T-cell (primary cell): Measurements from ENCODE around the gene LINGO3. TPM values are rescaled to one million over a fixed set of nuclear protein-coding genes. Genes with fewer than 3 reads are reported as not detected.

Experiments used
- ATAC-seq, 4 experiments: fragments of 200-7000 bp in 3 of 4; fragments of 150-1000 bp in 1 of 4; cut with Tn5 transposase; replicated peaks in 1 of 4; 1 replicate in 3 of 4; 2 replicates in 1 of 4; pipeline ENCODE4 v1.10.0; 2021; ENCODE audit warnings: moderate library complexity in 3 of 4, mild to moderate bottlenecking in 2 of 4, moderate number of reproducible peaks in 1 of 4
- CTCF ChIA-PET, 2 donors: fragments of 300-600 bp; sonication (Branson Sonifier 250); formaldehyde crosslinking; loops; one replicate each; lab custom pipeline; 2022; ENCODE audit warnings: antibody characterized with exemption in 2 of 2; lab: Charles Lee
- POLR2A ChIA-PET, 2 donors: fragments of 300-600 bp; sonication (Branson Sonifier 250); formaldehyde crosslinking; loops; one replicate each; lab custom pipeline; 2022; ENCODE audit warnings: antibody characterized with exemption in 2 of 2; lab: Charles Lee
- DNase-seq, 35 experiments: peaks; one replicate each; pipeline versions ENCODE4 v3.0.0 to v3.0.0-alpha.2; 2013 to 2023
- H3K27ac ChIP-seq: one replicate; pipeline ENCODE4 v1.5.1; 2013; ENCODE audit warnings: low read length
- H3K27me3 ChIP-seq, 2 experiments: replicated peaks in 1 of 2; 1 replicate in 1 of 2; 2 replicates in 1 of 2; pipeline versions ENCODE4 v1.6.1 to v1.7.0; 2013; ENCODE audit warnings: low read length in 1 of 2, mixed read lengths in 1 of 2; ENCODE audit not compliant: control insufficient read depth in 2 of 2, insufficient read depth in 2 of 2; ENCODE audit errors: extremely low read depth in 1 of 2
- H3K36me3 ChIP-seq, 2 donors: 1 replicate in 1 of 2; 2 replicates in 1 of 2; pipeline versions ENCODE4 v1.6.1 to v1.7.0; 2013; ENCODE audit warnings: low read length in 1 of 2; ENCODE audit not compliant: control insufficient read depth in 2 of 2, insufficient read depth in 1 of 2; ENCODE audit errors: extremely low read depth in 1 of 2
- H3K4me1 ChIP-seq, 2 experiments: 1 replicate in 1 of 2; 2 replicates in 1 of 2; pipeline versions ENCODE4 v1.6.1 to v1.7.0; 2013; ENCODE audit warnings: low read length in 2 of 2, mixed read lengths in 1 of 2; ENCODE audit not compliant: insufficient read depth in 2 of 2, control insufficient read depth in 1 of 2; ENCODE audit errors: extremely low read depth in 1 of 2
- H3K4me3 ChIP-seq, 2 donors: 1 replicate in 1 of 2; 2 replicates in 1 of 2; pipeline versions ENCODE4 v1.5.1 to v1.7.0; 2013; ENCODE audit warnings: mild to moderate bottlenecking in 2 of 2, low read length in 1 of 2, moderate library complexity in 1 of 2; ENCODE audit not compliant: control insufficient read depth in 1 of 2; ENCODE audit errors: extremely low read depth in 1 of 2
- H3K9me3 ChIP-seq: 2 replicates; pipeline ENCODE4 v1.7.0; 2013
- H3K27ac Mint-ChIP-seq, 2 donors: one replicate each; pipeline ENCODE4 v1.8.0; 2020 to 2021; ENCODE audit warnings: mild to moderate bottlenecking in 2 of 2, mixed read lengths in 2 of 2
- H3K27me3 Mint-ChIP-seq, 2 donors: one replicate each; pipeline ENCODE4 v1.8.0; 2021 to 2022; ENCODE audit warnings: mixed read lengths in 2 of 2
- H3K36me3 Mint-ChIP-seq: one replicate; pipeline ENCODE4 v1.8.0; 2021; ENCODE audit warnings: mixed read lengths
- H3K4me1 Mint-ChIP-seq, 3 donors: one replicate each; pipeline ENCODE4 v1.8.0; 2020 to 2022; ENCODE audit warnings: mixed read lengths in 3 of 3, mild to moderate bottlenecking in 1 of 3
- H3K4me3 Mint-ChIP-seq, 3 donors: one replicate each; pipeline ENCODE4 v1.8.0; 2020 to 2022; ENCODE audit warnings: mild to moderate bottlenecking in 3 of 3, mixed read lengths in 3 of 3, moderate library complexity in 3 of 3
- H3K9me3 Mint-ChIP-seq, 3 donors: one replicate each; pipeline ENCODE4 v1.8.0; 2020 to 2022; ENCODE audit warnings: mixed read lengths in 3 of 3
- WGBS: methylation state at CpG from one replicate; pipeline ENCODE4 v1.1.5; 2013; ENCODE audit warnings: missing lambda C conversion rate; ENCODE audit not compliant: insufficient coverage; 5-methylcytosine and 5-hydroxymethylcytosine counted together
- total RNA-seq, 35 experiments: library from RNA in 6 of 35; stranded (reverse) in 6 of 35; fragments of 120-200 nt in 1 of 35; gene quantifications; one replicate each; pipeline versions ENCODE4 v1.2.1 to v1.2.4 and lab custom pipeline; 2013 to 2026

The LINGO3 gene
- total RNA-seq, 5 donors from 2014 or later (not counting 1 experiment from before 2014, with no cell fraction given) = 0.23 to 1.7 (median 0.99) TPM

GRCh38 chr19:2294687-2295335, 13.1 kb downstream of the LINGO3 start:
- WGBS = 85% methylated on average over 18 of the region's 26 CpGs
- peaks cover 8% of the 10 kb centered on the region for H3K36me3 Mint-ChIP-seq
- Histone ChIP-seq H3K27ac (no peak overlapping the region), H3K27me3 (peaks cover 0 to 3% of the 10 kb centered on the region in 2 experiments), H3K9me3 (no peaks in the 10 kb centered on the region), H3K4me3 (no peak overlapping the region), H3K36me3 (no peaks in the 10 kb centered on the region), H3K4me1 (peaks cover 3 to 24% of the 10 kb centered on the region in 2 experiments)
- no peak overlapping the region for H3K4me3 Mint-ChIP-seq
- no peaks in the 10 kb centered on the region for H3K9me3 Mint-ChIP-seq
- DNase-seq (no peak), ATAC-seq (no peak)
- peak overlapping the region in 1 of 2 donors; percentile 72 for H3K27ac Mint-ChIP-seq
- no peaks in the 10 kb centered on the region for H3K27me3 Mint-ChIP-seq
- peaks cover 12 to 21% (median 13%) of the 10 kb centered on the region in 3 donors for H3K4me1 Mint-ChIP-seq
- ChIA-PET POLR2A (no interaction called here), CTCF (no interaction called here)

DNA sequence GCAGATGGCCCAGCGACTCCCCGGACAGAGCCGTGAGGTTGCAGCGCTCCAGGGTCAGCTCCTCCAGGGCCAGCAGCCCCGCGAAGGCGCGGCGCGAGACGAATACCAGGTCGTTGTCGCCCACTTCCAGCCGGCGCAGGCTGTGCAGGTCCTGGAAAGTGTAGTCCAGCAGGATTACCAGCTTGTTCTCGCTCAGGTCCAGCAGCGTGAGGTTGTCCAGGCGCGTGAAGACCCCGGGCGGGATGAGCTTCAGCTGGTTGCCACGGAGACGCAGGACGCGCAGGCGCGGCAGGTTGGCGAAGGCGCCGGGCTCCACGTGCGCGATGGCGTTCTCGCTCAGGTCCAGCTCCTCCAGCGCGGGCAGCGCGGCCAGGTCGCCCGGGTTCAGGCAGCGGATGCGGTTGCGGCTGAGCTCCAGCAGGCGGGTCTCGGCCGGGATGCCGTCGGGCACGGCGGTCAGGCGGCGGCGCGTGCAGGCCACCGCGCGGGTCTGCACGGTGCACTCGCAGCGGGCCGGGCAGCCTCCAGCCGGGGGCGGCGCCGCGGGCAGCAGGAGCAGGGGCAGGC, 16.7 kb downstream of the LINGO3 start:
- Histone ChIP-seq H3K36me3 (no peaks in the 10 kb centered on the region), H3K4me3 (peak overlapping the region; percentile 71 to 77), H3K4me1 (peaks cover 7 to 42% of the 10 kb centered on the region in 2 experiments), H3K27ac (no peak overlapping the region), H3K9me3 (no peaks in the 10 kb centered on the region), H3K27me3 (peaks cover 0 to 6% of the 10 kb centered on the region in 2 experiments)
- WGBS = 69% methylated on average over 67 of the region's 67 CpGs
- CTCF ChIA-PET = no interaction called here
- ATAC-seq = no peak
- H3K4me1 Mint-ChIP-seq = peaks cover 29 to 39% (median 30%) of the 10 kb centered on the region in 3 donors
- peak overlapping the region; percentile 80 to 87 (median 85) for H3K4me3 Mint-ChIP-seq
- H3K36me3 Mint-ChIP-seq = peaks cover 8% of the 10 kb centered on the region
- no peak overlapping the region for H3K27ac Mint-ChIP-seq
- H3K9me3 Mint-ChIP-seq = no peaks in the 10 kb centered on the region
- no peak for DNase-seq
- no peaks in the 10 kb centered on the region for H3K27me3 Mint-ChIP-seq
- POLR2A ChIA-PET = no interaction called here

- peak; percentile 19 to 47 (median 33) for ATAC-seq
- Histone ChIP-seq H3K36me3 (no peaks in the 10 kb centered on the region), H3K27ac (no peak overlapping the region), H3K4me1 (peaks cover 7 to 42% of the 10 kb centered on the region in 2 experiments), H3K27me3 (peaks cover 0 to 6% of the 10 kb centered on the region in 2 experiments), H3K9me3 (no peaks in the 10 kb centered on the region), H3K4me3 (peak overlapping the region; percentile 71 to 77)
- no peaks in the 10 kb centered on the region for H3K27me3 Mint-ChIP-seq
- H3K9me3 Mint-ChIP-seq = no peaks in the 10 kb centered on the region
- H3K36me3 Mint-ChIP-seq = peaks cover 8% of the 10 kb centered on the region
- 5% methylated on average over 81 of the region's 82 CpGs for WGBS
- peak overlapping the region; percentile 55 to 81 for H3K27ac Mint-ChIP-seq
- DNase-seq = peak in 6 of 35 experiments; percentile 22 to 51 (median 41)
- ChIA-PET CTCF (no interaction called here), POLR2A (no interaction called here)
- peak overlapping the region; percentile 80 to 87 (median 85) for H3K4me3 Mint-ChIP-seq
- H3K4me1 Mint-ChIP-seq = peaks cover 29 to 39% (median 30%) of the 10 kb centered on the region in 3 donors
These were observed 17.3 kb downstream of the LINGO3 start for GRCh38 chr19:2290441-2291184.

DNA sequence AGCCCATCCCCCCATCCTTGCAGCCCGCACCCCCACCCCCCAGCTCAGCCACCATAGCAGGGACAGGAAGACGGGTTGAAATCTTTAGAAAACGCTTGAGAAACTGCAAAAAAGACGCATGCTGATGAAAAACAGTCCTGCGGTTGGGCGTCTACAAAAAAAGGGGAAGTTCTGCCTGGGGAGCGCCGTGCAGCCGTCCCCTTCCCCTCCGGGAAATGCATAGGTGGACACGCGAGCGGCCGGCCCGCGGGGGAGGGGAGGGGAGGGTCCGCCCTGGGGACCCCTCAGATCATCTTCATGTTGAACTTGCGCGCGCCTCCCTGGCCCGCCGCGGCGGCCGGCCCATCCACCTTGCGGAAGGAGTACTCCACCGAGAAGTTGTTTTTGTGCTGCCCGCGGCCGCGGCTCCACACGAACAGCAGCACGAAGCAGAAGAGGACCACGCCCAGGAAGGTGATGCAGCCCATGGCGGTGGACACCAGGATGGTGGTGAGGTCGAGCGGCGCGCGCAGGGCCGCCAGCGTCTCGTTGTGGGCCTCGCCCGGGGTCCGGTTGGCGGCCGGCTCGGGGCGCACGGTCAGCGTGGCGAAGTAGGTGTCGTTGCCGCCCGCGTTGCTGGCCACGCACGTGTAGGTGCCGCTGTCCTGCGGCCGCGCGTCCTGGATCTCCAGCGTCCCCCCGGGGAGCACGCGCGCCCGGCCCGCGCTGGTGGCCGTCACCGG, 18.1 kb downstream of the LINGO3 start:
- Histone ChIP-seq H3K4me1 (peaks cover 7 to 42% of the 10 kb centered on the region in 2 experiments), H3K27me3 (peaks cover 0 to 6% of the 10 kb centered on the region in 2 experiments), H3K27ac (peak overlapping the region; percentile 45), H3K9me3 (no peaks in the 10 kb centered on the region), H3K4me3 (peak overlapping the region; percentile 71 to 77), H3K36me3 (no peaks in the 10 kb centered on the region)
- ChIA-PET POLR2A (no interaction called here), CTCF (no interaction called here)
- ATAC-seq (peak; percentile 60 to 87 (median 84)), DNase-seq (peak; percentile 34 to 78 (median 58))
- Mint-ChIP-seq H3K27ac (peak overlapping the region; percentile 91 to 95), H3K36me3 (peaks cover 8% of the 10 kb centered on the region), H3K4me1 (peaks cover 26 to 37% (median 30%) of the 10 kb centered on the region in 3 donors), H3K4me3 (peak overlapping the region; percentile 87 to 93 (median 87)), H3K27me3 (no peaks in the 10 kb centered on the region), H3K9me3 (no peaks in the 10 kb centered on the region)
- under 1% methylated on average over 69 of the region's 74 CpGs for WGBS

- CTCF ChIA-PET = interaction anchor here in 1 of 2 donors (0.6 to 1.2 kb wide), 2 partner anchors 15 to 434 kb away, joined by 4 read pairs; no protein-coding TSS in a partner anchor
- ATAC-seq = peak in 2 of 4 experiments; percentile 17 to 19
- no peak for DNase-seq
- Mint-ChIP-seq H3K9me3 (no peaks in the 10 kb centered on the region), H3K27me3 (no peaks in the 10 kb centered on the region), H3K27ac (peak overlapping the region; percentile 91 to 95), H3K36me3 (peaks cover 7% of the 10 kb centered on the region), H3K4me1 (peaks cover 24 to 36% (median 28%) of the 10 kb centered on the region in 3 donors), H3K4me3 (peak overlapping the region; percentile 87 to 93 (median 87))
- Histone ChIP-seq H3K4me3 (peak overlapping the region; percentile 5 to 71), H3K27ac (peak overlapping the region; percentile 47), H3K36me3 (no peaks in the 10 kb centered on the region), H3K4me1 (peaks cover 7 to 40% of the 10 kb centered on the region in 2 experiments), H3K27me3 (peaks cover 0 to 6% of the 10 kb centered on the region in 2 experiments), H3K9me3 (no peaks in the 10 kb centered on the region)
- POLR2A ChIA-PET = interaction anchor here in 1 of 2 donors (0.5 kb wide), 1 partner anchor 15 kb away, joined by 3 read pairs; no protein-coding TSS in a partner anchor
- WGBS = 53% methylated on average over 22 of the region's 28 CpGs
These were observed 18.9 kb downstream of the LINGO3 start for GRCh38 chr19:2288818-2289713.
